D721Med (cell line): ENCODE results near the gene MRM3.
A peak's percentile ranks its signal among the peaks of the same experiment; 100 is the strongest.

Source experiments
- DNase-seq: peaks from one replicate; pipeline ENCODE4 v3.0.0; 2011; ENCODE audit warnings: low spot score; ENCODE audit not compliant: insufficient read length
- FAIRE-seq: peaks from 2 replicates; lab custom pipeline; 2011; peaks lifted over from hg19 to GRCh38; lab: Jason Lieb, UNC
- CTCF ChIP-seq: IDR thresholded peaks from 2 replicates; pipeline ENCODE4 v1.5.1; 2012; ENCODE audit warnings: mild to moderate bottlenecking, control low read depth; ENCODE audit not compliant: insufficient read depth; ENCODE audit errors: missing control alignments

The MRM3 gene

DNA sequence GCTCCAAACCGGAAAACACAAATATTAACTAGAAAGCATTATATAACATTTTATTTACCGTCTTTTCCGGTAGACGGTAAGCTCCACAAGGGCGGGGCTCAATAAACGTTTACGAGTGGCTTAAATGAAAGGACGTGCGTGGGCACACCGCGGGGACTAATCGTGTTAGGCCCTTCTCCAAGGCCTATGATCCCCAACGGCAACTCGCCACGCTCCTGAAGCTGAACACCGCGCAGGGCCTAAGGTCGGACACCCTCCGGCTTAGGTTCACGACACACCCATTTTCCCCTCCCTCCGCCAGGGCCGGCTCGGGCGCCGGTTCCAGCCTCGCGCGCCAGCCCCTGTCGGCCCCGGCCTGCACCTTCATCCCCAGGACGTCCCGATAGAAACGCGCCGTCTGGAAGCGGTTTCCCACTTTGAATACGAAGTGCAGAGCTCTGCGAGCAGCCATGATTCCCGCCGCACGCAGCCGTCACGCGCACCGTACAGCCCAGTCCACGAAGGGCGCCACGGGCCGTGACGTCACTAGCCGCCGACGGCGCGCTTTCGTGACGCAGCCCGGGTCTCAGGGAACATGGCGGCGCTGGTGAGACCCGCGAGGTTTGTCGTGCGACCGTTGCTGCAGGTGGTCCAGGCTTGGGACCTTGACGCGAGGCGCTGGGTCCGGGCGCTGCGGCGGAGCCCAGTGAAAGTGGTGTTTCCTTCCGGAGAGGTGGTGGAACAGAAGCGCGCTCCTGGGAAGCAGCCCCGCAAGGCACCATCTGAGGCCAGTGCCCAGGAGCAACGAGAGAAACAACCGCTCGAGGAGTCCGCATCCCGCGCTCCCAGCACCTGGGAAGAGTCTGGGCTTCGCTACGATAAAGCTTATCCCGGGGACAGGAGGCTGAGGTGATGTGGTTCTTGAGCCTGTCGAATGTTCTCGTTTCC is at the start of gene MRM3, which contains the start of gene GLOD4:
MRM3 (plus strand) TSS at position 549 of the 927 bp plus-strand sequence; CDS start at position 575, 26 bp downstream.
GLOD4 (minus strand) TSS at position 476 of the 927 bp plus-strand sequence; CDS start at position 451, 25 bp downstream.
- FAIRE-seq (no peak), DNase-seq (peak; percentile 97)
- TF ChIP-seq CTCF: no peak

DNA sequence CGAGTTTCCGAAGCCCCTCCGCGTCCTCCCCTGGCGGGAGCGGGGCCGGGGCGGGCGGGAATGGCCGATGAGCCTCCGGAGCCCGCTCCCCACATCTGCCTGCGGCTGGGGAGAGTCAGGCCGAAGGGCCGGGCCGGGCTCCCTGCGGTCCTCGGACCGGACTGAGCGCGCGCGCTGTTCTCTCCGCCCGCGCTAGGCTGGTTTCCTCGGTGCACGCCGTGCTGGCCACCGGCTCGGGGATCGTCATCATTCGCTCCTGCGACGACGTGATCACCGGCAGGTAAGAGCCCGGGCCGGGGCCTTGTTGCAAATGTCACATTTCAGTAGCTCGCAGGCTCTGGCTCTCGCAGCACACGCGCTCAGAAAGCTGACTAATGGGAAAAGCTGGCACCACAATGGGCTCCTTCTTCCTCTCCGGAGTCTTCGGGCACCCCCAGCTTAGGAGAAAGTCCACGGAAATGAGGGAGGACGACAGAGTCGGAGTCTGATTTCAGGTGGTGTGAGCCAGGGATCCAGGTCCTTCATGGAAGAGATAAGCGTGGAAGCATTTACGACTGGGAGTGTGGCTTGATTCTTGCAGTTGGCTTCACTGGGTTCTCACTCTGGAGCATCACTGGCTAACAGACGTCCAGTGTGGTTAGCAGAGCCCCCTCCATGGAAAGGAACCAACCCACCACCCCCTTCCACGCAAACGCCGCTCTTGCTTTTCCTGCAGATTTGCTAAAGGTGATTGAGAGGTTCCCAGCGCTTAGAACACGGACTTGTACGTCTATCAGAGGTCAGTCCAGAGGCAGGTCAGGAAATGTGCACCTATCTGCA is 49.0 kb upstream of the MRM3 start:
- no peak for TF ChIP-seq CTCF
- FAIRE-seq: no peak
- no peak for DNase-seq

DNA sequence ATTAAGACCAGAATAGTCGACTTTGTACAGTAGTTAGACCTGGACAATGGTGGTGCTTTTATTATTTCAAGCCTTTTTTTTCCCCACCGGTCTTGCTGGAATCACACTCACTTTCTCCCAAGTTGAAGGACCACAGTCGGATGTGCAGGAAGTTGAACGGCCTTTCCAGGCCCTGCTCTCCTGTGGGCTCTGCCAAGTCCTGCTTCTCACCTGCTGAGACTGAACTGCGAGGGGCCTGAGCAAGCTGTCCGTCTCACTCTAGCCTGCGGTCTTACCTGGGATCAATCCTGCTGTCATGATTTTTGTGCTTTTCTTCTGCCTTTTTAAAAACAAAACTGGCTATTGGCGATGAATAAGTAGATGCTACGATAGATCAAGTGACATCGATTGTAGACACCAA is 48.4 kb upstream of the MRM3 start:
- TF ChIP-seq CTCF: no peak
- DNase-seq (no peak), FAIRE-seq (no peak)

GRCh38 chr17:737561-738113 is 44.5 kb upstream of the MRM3 start:
- no peak for FAIRE-seq

GRCh38 chr17:740240-741017 is 41.7 kb upstream of the MRM3 start:
- DNase-seq (no peak), FAIRE-seq (no peak)
- no peak for TF ChIP-seq CTCF

More at GRCh38 chr17:737561-738113, 44.5 kb upstream of the MRM3 start:
- no peak for TF ChIP-seq CTCF
- no peak for DNase-seq

GRCh38 chr17:742147-742793 is 39.9 kb upstream of the MRM3 start:
- TF ChIP-seq CTCF: no peak
- DNase-seq (no peak), FAIRE-seq (no peak)
